SK-N-SH treated with all-trans-retinoic acid at 6 μM for 48 hours (cell line): Measurements from ENCODE around the gene KLHL17.
A peak's percentile ranks its signal among the peaks of the same experiment; 100 is the strongest.

Source experiments
- ARNTL ChIP-seq: fragments of 450-650 bp; formaldehyde crosslinking; IDR thresholded peaks from 2 replicates; pipeline ENCODE4 v1.5.0; 2020; ENCODE audit warnings: low read depth, mild to moderate bottlenecking, moderate library complexity, borderline replicate concordance
- BACH2 ChIP-seq: fragments of 250-450 bp; sonication (Bioruptor Pico); IDR thresholded peaks from 2 replicates; pipeline ENCODE4 v1.9.0; 2021; ENCODE audit warnings: mild to moderate bottlenecking, borderline replicate concordance
- CREB5 ChIP-seq: fragments of 250-450 bp; sonication (Bioruptor Pico); IDR thresholded peaks from 2 replicates; pipeline ENCODE4 v1.5.1; 2020; ENCODE audit warnings: low read depth, mild to moderate bottlenecking, moderate library complexity
- CSRNP3 ChIP-seq: fragments of 250-450 bp; sonication (Bioruptor Pico); IDR thresholded peaks from 2 replicates; pipeline ENCODE4 v1.5.1; 2021; ENCODE audit warnings: mild to moderate bottlenecking, moderate library complexity
- OSR1 ChIP-seq: fragments of 250-450 bp; sonication (Bioruptor Pico); IDR thresholded peaks from 2 replicates; pipeline ENCODE4 v1.8.0; 2022; ENCODE audit warnings: moderate library complexity, mild to moderate bottlenecking, inconsistent platforms
- PATZ1 ChIP-seq: fragments of 250-450 bp; sonication (Bioruptor Pico); IDR thresholded peaks from 2 replicates; pipeline ENCODE4 v1.8.0; 2020; ENCODE audit warnings: mild to moderate bottlenecking, moderate library complexity, borderline replicate concordance
- RARB ChIP-seq: fragments of 250-450 bp; sonication (Bioruptor Pico); IDR thresholded peaks from 2 replicates; pipeline ENCODE4 v1.8.0; 2021; ENCODE audit warnings: mild to moderate bottlenecking, moderate library complexity
- SNAI2 ChIP-seq: fragments of 250-450 bp; sonication (Bioruptor Pico); IDR thresholded peaks from 2 replicates; pipeline ENCODE4 v1.5.0; 2020; ENCODE audit warnings: mild to moderate bottlenecking, moderate library complexity
- ZC3H10 ChIP-seq: fragments of 250-450 bp; sonication (Bioruptor Pico); IDR thresholded peaks from 2 replicates; pipeline ENCODE4 v1.5.1; 2021; ENCODE audit warnings: mild to moderate bottlenecking, moderate library complexity
- ZFP3 ChIP-seq: fragments of 250-450 bp; sonication (Bioruptor Pico); IDR thresholded peaks from 2 replicates; pipeline ENCODE4 v1.5.0; 2020; ENCODE audit warnings: mild to moderate bottlenecking, moderate library complexity
- ZNF70 ChIP-seq: fragments of 450-650 bp; formaldehyde crosslinking; IDR thresholded peaks from 2 replicates; pipeline ENCODE4 v1.5.0; 2020; ENCODE audit warnings: mild to moderate bottlenecking, moderate library complexity

- no peak for TF ChIP-seq SNAI2 (CRISPR knock-in tag)
- TF ChIP-seq ARNTL (CRISPR knock-in tag), result no peak
- TF ChIP-seq OSR1 (CRISPR knock-in tag), result no peak
- no peak for TF ChIP-seq CSRNP3 (CRISPR knock-in tag)
- no peak for TF ChIP-seq ZNF70 (CRISPR knock-in tag)
- peak; percentile 63; the same call in 1 of the 2 replicates for TF ChIP-seq PATZ1 (CRISPR knock-in tag)
- TF ChIP-seq ZC3H10 (CRISPR knock-in tag), result no peak
- TF ChIP-seq ZFP3 (CRISPR knock-in tag), result 0 out of 2 replicates have a peak, but pooled peaks have one; percentile 44
- TF ChIP-seq RARB (CRISPR knock-in tag), result no peak
- TF ChIP-seq CREB5, result 0 out of 2 replicates have a peak, but pooled peaks have one; percentile 23
- TF ChIP-seq BACH2 (CRISPR knock-in tag), result no peak
Observed at GRCh38 chr1:944341-945325, 15.8 kb upstream of the KLHL17 start.
